Measurements from ENCODE around the gene RPS6KA6.

The RPS6KA6 gene

DNA sequence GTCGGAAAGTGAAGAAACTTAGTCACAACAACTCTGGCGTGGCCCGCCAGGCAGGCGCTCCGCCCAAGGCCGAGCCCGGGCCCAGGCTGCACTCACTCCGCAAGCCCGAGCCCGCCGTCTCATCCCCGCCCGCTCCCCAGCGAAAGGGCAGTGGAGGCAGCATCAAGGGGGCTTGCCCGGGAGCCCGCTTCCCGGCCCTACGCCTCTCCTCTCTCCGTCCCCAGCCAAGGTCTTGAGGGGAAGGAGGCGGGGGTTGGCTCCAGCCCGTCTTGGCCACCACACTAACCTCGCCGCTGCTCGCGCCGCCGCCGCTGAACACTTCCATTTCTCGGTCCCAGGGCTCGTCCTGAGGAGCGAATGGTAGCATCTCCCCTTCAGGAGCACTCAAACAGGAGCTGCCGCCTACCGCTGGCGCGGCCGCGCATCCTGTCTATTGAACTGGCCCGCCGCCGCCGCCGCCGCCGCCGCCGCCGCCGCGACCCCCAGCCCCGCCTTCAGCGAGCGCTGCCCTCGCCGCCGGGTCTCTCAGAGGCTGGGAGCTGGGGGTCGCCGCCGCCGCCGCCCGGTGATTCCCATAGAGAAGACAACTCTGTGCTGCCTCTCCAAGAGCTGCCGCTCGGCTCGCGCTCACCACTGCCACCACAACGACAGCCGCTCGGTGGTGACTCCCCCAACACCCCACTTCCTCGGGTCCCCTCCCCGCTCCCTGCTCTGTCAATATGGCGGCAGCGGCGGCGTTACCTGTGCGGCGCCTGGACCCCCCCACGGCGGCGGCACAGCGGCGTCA lies at the start of gene RPS6KA6:
TSS of gene RPS6KA6 (minus strand) at position 667 of the 787 bp plus-strand sequence. CDS start at position 367, 300 bp downstream.
- DNase-seq, result peak; percentile 25 to 44 (median 40)

GRCh38 chrX:84224741-84225140 lies 36.7 kb upstream of the RPS6KA6 start:
- no peak for DNase-seq

DNA sequence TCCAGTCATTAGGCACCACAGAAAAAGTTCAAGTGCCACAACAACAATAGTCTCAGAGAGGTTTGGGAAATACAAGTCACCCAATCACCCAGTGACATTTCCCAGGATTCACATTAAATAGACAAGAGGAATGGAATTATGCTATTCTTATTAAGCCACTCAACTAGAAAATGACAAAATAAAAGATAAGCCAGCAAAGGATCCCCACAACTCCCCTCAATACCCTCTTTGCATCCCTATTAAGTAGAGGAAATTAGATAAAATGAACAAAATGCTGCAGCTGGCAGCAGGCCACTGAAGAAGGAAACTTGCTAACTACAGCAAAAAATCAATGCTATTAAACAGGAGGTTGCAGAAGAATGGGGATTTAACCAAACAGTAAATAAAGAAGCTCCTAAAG lies 35.3 kb upstream of the RPS6KA6 start:
- DNase-seq, result no peak

DNA sequence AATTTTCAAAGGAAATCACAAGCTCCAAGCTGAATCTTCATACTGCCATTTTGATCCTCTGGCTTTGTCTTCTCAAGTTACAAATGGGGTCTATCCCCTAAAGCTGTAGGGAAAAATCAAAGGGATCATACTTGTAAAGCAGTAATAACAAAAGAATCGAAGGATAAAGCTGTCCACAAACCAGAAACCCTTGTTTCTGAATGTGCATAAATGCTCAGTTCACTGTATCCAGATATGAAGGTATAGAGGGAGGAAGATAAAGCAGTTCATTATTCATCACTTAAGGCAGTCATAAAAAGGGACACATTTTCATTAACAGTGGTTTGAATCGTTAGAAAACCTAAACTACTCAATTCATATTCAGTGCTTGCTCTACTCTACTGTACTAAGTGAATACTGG lies 33.2 kb upstream of the RPS6KA6 start:
- DNase-seq, result no peak

- DNase-seq, result no peak
These were observed 31.6 kb upstream of the RPS6KA6 start for GRCh38 chrX:84219551-84219950.

GRCh38 chrX:84218726-84219125 lies 30.7 kb upstream of the RPS6KA6 start:
- no peak for DNase-seq

DNA sequence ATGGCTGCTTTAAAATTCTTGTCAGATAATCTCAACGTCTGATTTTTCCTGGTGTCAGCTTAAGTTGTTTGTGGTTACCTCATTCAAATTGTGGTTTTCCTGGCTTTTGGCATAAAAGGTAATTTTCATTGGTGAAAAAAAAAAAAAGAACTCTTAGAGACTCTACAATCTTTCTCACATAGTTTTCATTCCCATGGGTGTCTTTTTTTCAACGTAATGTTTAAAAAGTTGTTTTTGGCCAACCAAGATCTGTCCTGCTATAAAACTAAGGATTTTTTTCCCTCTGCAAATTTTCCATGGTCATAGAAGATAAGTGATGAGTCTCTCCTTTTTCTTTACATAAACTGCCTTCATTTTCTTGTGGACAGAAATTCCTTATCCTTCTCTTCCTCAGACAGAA lies 28.9 kb upstream of the RPS6KA6 start:
- DNase-seq, result no peak

- no peak for DNase-seq
These were observed 28.4 kb upstream of the RPS6KA6 start for GRCh38 chrX:84216406-84216805.

DNA sequence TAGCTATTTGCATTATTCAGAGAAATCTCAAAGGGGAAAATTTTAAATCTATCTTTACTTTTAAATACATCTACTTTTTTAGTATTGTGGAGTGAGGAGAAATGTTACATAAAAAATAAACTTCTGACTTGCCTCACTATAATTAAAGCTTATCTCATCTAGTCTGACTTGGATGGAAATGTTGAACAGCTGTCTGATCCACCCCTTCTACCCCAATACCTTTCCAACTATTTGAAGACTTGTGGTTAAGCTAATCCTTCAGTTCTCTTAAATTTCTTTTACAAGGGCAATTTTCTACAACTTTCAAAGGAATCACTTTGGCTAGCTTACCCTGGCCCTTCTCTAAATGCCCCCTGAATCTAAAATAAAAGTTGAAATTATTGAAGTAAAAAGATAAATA lies 17.3 kb upstream of the RPS6KA6 start:
- DNase-seq, result no peak

- no peak for DNase-seq
These were observed 11.7 kb upstream of the RPS6KA6 start for GRCh38 chrX:84199688-84200087.

DNA sequence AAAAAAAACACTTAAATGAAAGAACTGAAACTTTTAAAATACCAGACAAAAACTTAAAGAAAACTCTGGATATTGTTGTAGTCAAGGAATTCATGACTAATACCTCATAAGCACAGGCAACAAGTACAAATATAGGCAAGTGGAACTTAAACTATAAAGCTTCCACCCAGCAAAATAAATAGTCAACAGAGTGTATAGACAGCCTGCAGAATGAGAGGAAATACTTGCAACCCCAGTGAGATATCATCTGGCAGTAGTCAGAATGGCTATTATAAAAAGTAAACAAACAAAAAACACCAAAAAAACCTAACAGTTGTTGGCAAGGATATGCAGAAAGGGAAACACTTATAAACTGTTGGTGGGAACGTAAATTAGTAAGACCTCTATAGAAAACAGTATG lies 9.6 kb upstream of the RPS6KA6 start:
- DNase-seq, result no peak

GRCh38 chrX:84192006-84192405 lies 4.0 kb upstream of the RPS6KA6 start:
- no peak for DNase-seq

GRCh38 chrX:84189125-84189524 lies 1.1 kb upstream of the RPS6KA6 start:
- no peak for DNase-seq

GRCh38 chrX:84188320-84188834 lies 378 bp upstream of the RPS6KA6 start:
- peak; percentile 21 to 36 (median 35) for DNase-seq

DNA sequence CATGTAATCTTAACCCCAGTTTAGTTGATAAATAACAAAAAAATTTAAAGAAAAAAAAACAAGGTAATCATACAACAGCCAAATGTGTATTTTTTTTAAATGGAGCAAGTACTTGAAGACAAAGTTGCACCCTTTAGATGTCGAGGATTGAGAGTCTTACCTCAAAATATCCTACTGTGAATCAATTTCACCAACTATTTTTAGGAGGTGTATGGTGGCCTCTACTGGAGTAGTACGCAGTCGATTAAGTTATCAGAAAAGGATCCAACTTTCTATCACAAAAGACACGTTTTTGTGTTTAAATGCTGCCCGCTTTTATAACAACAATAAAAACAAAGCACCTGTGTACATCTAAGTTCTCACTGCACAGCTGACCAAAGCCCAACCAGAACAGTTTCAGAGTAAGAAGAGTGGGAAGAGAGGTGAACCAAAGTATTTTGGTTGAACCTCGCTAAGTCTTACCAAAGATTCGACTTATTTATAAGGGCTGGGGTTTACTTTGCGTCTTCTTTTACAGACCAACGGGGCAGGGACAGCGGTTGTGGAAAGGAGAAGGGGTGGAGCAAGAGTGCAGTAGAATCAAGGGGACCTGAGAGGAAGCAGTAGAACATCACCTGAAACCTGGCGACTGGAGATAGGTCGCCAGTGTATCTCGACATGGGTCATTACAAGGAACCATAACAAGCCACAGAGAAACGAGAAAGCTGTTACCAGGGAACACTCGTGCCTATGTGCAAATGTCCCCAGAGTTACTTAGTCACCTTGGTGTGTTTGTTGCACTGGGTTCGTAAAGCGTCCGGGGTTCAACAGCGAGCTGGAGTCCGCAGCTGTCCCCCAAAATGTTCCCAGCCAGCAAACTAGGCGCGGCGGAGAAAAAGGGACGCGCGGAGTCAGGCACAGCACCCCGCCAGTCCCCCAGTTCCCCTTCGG lies 1.1 kb downstream of the RPS6KA6 start:
- DNase-seq, result no peak

DNA sequence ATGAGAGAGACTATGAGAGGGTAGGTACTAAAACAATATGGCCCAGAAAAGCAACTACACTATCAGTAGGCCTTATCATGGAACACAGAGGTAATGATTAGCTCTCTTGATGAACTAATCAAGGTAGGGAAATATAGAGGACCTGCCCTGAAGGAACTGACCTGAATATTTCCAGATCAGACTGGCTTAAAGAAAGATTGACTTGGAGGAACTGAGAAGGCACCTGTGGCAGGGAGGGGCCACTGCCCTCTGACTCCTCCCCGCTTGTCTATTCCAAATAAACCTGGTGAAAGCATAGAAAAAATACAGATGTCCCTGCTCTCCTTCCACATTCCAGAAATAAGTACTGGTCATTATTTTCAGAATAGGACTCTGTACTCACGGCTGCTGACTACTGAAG lies 5.5 kb downstream of the RPS6KA6 start:
- no peak for DNase-seq

GRCh38 chrX:84175958-84176357 lies 12.0 kb downstream of the RPS6KA6 start:
- no peak for DNase-seq

GRCh38 chrX:84175274-84175673 lies 12.7 kb downstream of the RPS6KA6 start:
- DNase-seq, result no peak

GRCh38 chrX:84174348-84174747 lies 13.7 kb downstream of the RPS6KA6 start:
- no peak for DNase-seq

GRCh38 chrX:84170931-84171330 lies 17.1 kb downstream of the RPS6KA6 start:
- no peak for DNase-seq

GRCh38 chrX:84168574-84168973 lies 19.4 kb downstream of the RPS6KA6 start:
- no peak for DNase-seq

- DNase-seq, result no peak
These were observed 19.9 kb downstream of the RPS6KA6 start for GRCh38 chrX:84168095-84168494.

- DNase-seq, result no peak
These were observed 22.3 kb downstream of the RPS6KA6 start for GRCh38 chrX:84165711-84166110.

- DNase-seq, result no peak
These were observed 25.6 kb downstream of the RPS6KA6 start for GRCh38 chrX:84162401-84162800.

Measured in suppressor macrophage treated with lipopolysaccharide for 1 hour (primary cell).